HCT116 (cell line): Measurements from ENCODE around the gene TMEM106C. TPM values are rescaled to one million over a fixed set of nuclear protein-coding genes. Genes with fewer than 3 reads are reported as not detected.

Experiments
- ATAC-seq: fragments of 200-7000 bp; cut with Tn5 transposase; 2 replicates; pipeline ENCODE4 v1.9.1; 2020; ENCODE audit warnings: mild to moderate bottlenecking, moderate library complexity
- BruUV-seq: library from RNA; stranded (reverse); fragments of 400-500 nt; replicated peaks from 2 replicates; lab custom pipeline; 2021; lab: Mats Ljungman, UMichigan
- CTCF ChIA-PET: fragments of 300-600 bp; sonication (Branson Sonifier 250); formaldehyde crosslinking; loops from one replicate; lab custom pipeline; 2021; ENCODE audit warnings: antibody characterized with exemption; lab: Charles Lee
- POLR2A ChIA-PET: fragments of 300-600, 350-600 bp; sonication (Branson Sonifier 250); formaldehyde crosslinking; loops from one replicate; lab custom pipeline; 2021; ENCODE audit warnings: antibody characterized with exemption; lab: Charles Lee
- RAD21 ChIA-PET, 2 experiments: fragments of 300-600 bp; sonication (Branson Sonifier 250); formaldehyde crosslinking; loops; one replicate each; lab custom pipeline; 2023; ENCODE audit warnings: low total read pairs in 2 of 2; ENCODE audit not compliant: uncharacterized antibody in 2 of 2, unreplicated experiment in 2 of 2, low non-redundant PET in 1 of 2; lab: Charles Lee
- DNase-seq: peaks from one replicate; pipeline ENCODE4 v3.0.0-alpha.2; 2010; ENCODE audit warnings: low read depth, low spot score
- H2AFZ ChIP-seq: fragments of 200-600 bp; shearing (Covaris generic), sonication (generic); 2 replicates; pipeline ENCODE4 v1.6.1; 2017; ENCODE audit warnings: low read depth, mixed run types, mixed read lengths, antibody characterized with exemption, low read length; ENCODE audit not compliant: poor library complexity, severe bottlenecking
- H3K27ac ChIP-seq: 2 replicates; pipeline ENCODE4 v1.5.1; 2012; ENCODE audit warnings: low read depth, low read length
- H3K27me3 ChIP-seq: fragments of 200-600 bp; sonication (generic); 2 replicates; pipeline ENCODE4 v1.6.1; 2016; ENCODE audit warnings: mixed run types, low read length, mixed read lengths; ENCODE audit not compliant: insufficient read depth
- H3K36me3 ChIP-seq, 2 experiments: fragments of 200-500 bp in 1 of 2; fragments of 200-600 bp in 1 of 2; sonication (Bioruptor generic) in 1 of 2; sonication (generic) in 1 of 2; 2 replicates each; pipeline versions ENCODE4 v1.5.1 to v1.6.1; 2014 to 2016; ENCODE audit warnings: low read length in 2 of 2, inconsistent platforms in 1 of 2, mixed read lengths in 1 of 2, mixed run types in 1 of 2; ENCODE audit not compliant: insufficient read depth in 2 of 2, control insufficient read depth in 1 of 2
- H3K4me1 ChIP-seq, 2 experiments: fragments of 200-600 bp in 1 of 2; sonication (generic) in 1 of 2; 2 replicates each; pipeline versions ENCODE4 v1.5.1 to v1.6.1; 2012 to 2017; ENCODE audit warnings: low read length in 2 of 2, inconsistent platforms in 1 of 2, mild to moderate bottlenecking in 1 of 2, mixed read lengths in 1 of 2, mixed run types in 1 of 2, moderate library complexity in 1 of 2; ENCODE audit not compliant: insufficient read depth in 2 of 2, control insufficient read depth in 1 of 2
- H3K4me2 ChIP-seq: fragments of 200-600 bp; sonication (generic); 2 replicates; pipeline ENCODE4 v1.6.1; 2017; ENCODE audit warnings: mixed run types, low read length, mixed read lengths
- H3K4me3 ChIP-seq, 2 experiments: fragments of 200-600 bp in 1 of 2; sonication (generic) in 1 of 2; replicated peaks in 1 of 2; 2 replicates each; pipeline ENCODE4 v1.5.1; 2011 to 2016; ENCODE audit warnings: low read length in 2 of 2, control low read depth in 1 of 2, low read depth in 1 of 2, mild to moderate bottlenecking in 1 of 2, mixed read lengths in 1 of 2, mixed run types in 1 of 2
- H3K79me2 ChIP-seq: fragments of 200-600 bp; sonication (generic); 2 replicates; pipeline ENCODE4 v1.6.1; 2017; ENCODE audit warnings: mild to moderate bottlenecking, mixed run types, low read length, moderate library complexity, mixed read lengths; ENCODE audit not compliant: insufficient read depth
- H3K9ac ChIP-seq: fragments of 200-600 bp; sonication (generic); 2 replicates; pipeline ENCODE4 v1.6.1; 2016; ENCODE audit warnings: low read length, mixed read lengths
- H3K9me2 ChIP-seq: fragments of 200-600 bp; sonication (generic), shearing (Covaris generic); 2 replicates; pipeline ENCODE4 v1.6.1; 2017; ENCODE audit warnings: mixed run types, mild to moderate bottlenecking, moderate library complexity; ENCODE audit not compliant: insufficient read depth
- H3K9me3 ChIP-seq, 2 experiments: fragments of 200-500 bp in 1 of 2; fragments of 200-600 bp in 1 of 2; sonication (Bioruptor generic) in 1 of 2; sonication (generic) in 1 of 2; 2 replicates each; pipeline ENCODE4 v1.6.1; 2014 to 2017; ENCODE audit warnings: low read length in 2 of 2, mixed read lengths in 2 of 2, inconsistent platforms in 1 of 2, low read depth in 1 of 2, mild to moderate bottlenecking in 1 of 2, mixed run types in 1 of 2, moderate library complexity in 1 of 2; ENCODE audit not compliant: control insufficient read depth in 1 of 2, insufficient read depth in 1 of 2
- H4K20me1 ChIP-seq: fragments of 200-600 bp; sonication (generic), shearing (Covaris generic); 2 replicates; pipeline ENCODE4 v1.6.1; 2017; ENCODE audit warnings: mixed run types, mild to moderate bottlenecking, moderate library complexity; ENCODE audit not compliant: insufficient read depth
- ATF3 ChIP-seq: IDR thresholded peaks from 2 replicates; pipeline ENCODE4 v1.6.1; 2012
- EGR1 ChIP-seq: IDR thresholded peaks from 2 replicates; pipeline ENCODE4 v1.6.1; 2012; ENCODE audit warnings: low read depth
- ELF1 ChIP-seq: IDR thresholded peaks from 2 replicates; pipeline ENCODE4 v1.6.1; 2012; ENCODE audit warnings: low read depth, borderline replicate concordance
- EZH2 ChIP-seq: fragments of 200-600 bp; sonication (generic); IDR thresholded peaks from 2 replicates; pipeline ENCODE4 v1.6.1; 2017; ENCODE audit warnings: antibody characterized with exemption, mixed run types
- EZH2phosphoT487 ChIP-seq: fragments of 200-600 bp; IDR thresholded peaks from 2 replicates; pipeline ENCODE4 v1.6.1; 2018; ENCODE audit warnings: antibody characterized with exemption, borderline replicate concordance
- FOSL1 ChIP-seq: IDR thresholded peaks from 2 replicates; pipeline ENCODE4 v1.6.1; 2012; ENCODE audit warnings: low read depth
- JUND ChIP-seq: IDR thresholded peaks from 2 replicates; pipeline ENCODE4 v1.6.1; 2012
- POLR2A ChIP-seq: IDR thresholded peaks from 2 replicates; pipeline ENCODE4 v1.7.0; 2011; ENCODE audit warnings: borderline replicate concordance; ENCODE audit not compliant: insufficient read depth, insufficient read length; ENCODE audit errors: extremely low read depth
- POLR2AphosphoS5 ChIP-seq: IDR thresholded peaks from 2 replicates; pipeline ENCODE4 v1.6.1; 2011; ENCODE audit warnings: mild to moderate bottlenecking, low read depth, low read length, moderate library complexity
- RAD21 ChIP-seq: IDR thresholded peaks from 2 replicates; pipeline ENCODE4 v1.6.1; 2012; ENCODE audit warnings: low read depth, mild to moderate bottlenecking
- SIN3A ChIP-seq: IDR thresholded peaks from 2 replicates; pipeline ENCODE4 v1.6.1; 2012; ENCODE audit warnings: low read depth
- SP1 ChIP-seq: IDR thresholded peaks from 2 replicates; pipeline ENCODE4 v1.6.1; 2012; ENCODE audit warnings: low read depth
- SRF ChIP-seq: IDR thresholded peaks from 2 replicates; pipeline ENCODE4 v1.6.1; 2012; ENCODE audit warnings: low read depth
- TCF7L2 ChIP-seq: IDR thresholded peaks from 2 replicates; pipeline ENCODE4 v1.7.0; 2011; ENCODE audit warnings: borderline replicate concordance, inconsistent platforms; ENCODE audit not compliant: insufficient read depth, insufficient read length; ENCODE audit errors: extremely low read depth
- YY1 ChIP-seq: IDR thresholded peaks from 2 replicates; pipeline ENCODE4 v1.6.1; 2011; ENCODE audit warnings: low read length, low read depth, moderate library complexity, mild to moderate bottlenecking; ENCODE audit not compliant: insufficient replicate concordance; ENCODE audit errors: extremely low read depth
- ZBTB33 ChIP-seq: IDR thresholded peaks from 2 replicates; pipeline ENCODE4 v1.6.1; 2011; ENCODE audit warnings: mild to moderate bottlenecking, low read length, moderate library complexity; ENCODE audit not compliant: insufficient replicate concordance; ENCODE audit errors: extremely low read depth
- ZFX ChIP-seq: fragments of 450-650 bp; IDR thresholded peaks from 2 replicates; pipeline ENCODE4 v1.6.1; 2017
- ZNF274 ChIP-seq: fragments of 200-500 bp; sonication (Bioruptor generic); IDR thresholded peaks from 2 replicates; pipeline ENCODE4 v1.6.1; 2014; ENCODE audit warnings: mild to moderate bottlenecking, low read depth, low read length, inconsistent platforms
- intact Hi-C: fragments of 100-400 bp; cut with micrococcal nuclease; formaldehyde crosslinking; loops from 2 replicates; pipeline ENCODE4 v1.10.0; 2022
- total RNA-seq: library from RNA; stranded (reverse); gene quantifications from one replicate; pipeline ENCODE4 v1.2.1, GENCODE V29; 2021; ENCODE audit not compliant: unreplicated experiment
- TF ChIP-seq, protein P1 (sequence below), 3 experiments: fragments of 200-600 bp in 1 of 3; sonication (generic) in 1 of 3; IDR thresholded peaks in 2 of 3; conservative IDR thresholded peaks in 1 of 3; 2 replicates each; pipeline ENCODE4 v1.5.1; 2012 to 2017; ENCODE audit warnings: low read depth in 2 of 3, low read length in 2 of 3, antibody characterized with exemption in 1 of 3, borderline replicate concordance in 1 of 3, control low read depth in 1 of 3, mild to moderate bottlenecking in 1 of 3, mixed read lengths in 1 of 3, mixed run types in 1 of 3, moderate library complexity in 1 of 3; ENCODE audit not compliant: insufficient read depth in 1 of 3

The TMEM106C gene
- total RNA-seq, 1 experiment from 2014 or later: 94.7 TPM

DNA sequence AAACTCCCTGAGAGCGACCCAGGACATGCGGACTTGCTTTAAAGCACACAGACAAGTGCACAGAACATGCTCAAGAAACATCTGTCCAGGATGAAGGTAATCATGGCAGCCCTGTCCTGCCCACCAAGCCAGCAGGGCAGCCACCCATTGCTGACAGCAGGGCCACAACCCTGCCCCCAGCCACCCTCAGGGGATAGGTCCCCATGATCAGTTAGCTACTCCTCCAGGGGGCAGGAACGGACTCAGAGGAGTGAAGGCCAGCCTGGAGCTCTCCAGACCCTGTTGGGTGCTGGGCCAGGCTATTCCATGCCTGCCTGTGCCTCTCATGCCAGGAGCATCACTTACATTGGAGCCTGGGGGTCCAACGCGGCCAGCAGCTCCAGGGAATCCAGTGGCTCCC lies 15.8 kb downstream of the TMEM106C start (continued):
- TF ChIP-seq, protein P1, sequence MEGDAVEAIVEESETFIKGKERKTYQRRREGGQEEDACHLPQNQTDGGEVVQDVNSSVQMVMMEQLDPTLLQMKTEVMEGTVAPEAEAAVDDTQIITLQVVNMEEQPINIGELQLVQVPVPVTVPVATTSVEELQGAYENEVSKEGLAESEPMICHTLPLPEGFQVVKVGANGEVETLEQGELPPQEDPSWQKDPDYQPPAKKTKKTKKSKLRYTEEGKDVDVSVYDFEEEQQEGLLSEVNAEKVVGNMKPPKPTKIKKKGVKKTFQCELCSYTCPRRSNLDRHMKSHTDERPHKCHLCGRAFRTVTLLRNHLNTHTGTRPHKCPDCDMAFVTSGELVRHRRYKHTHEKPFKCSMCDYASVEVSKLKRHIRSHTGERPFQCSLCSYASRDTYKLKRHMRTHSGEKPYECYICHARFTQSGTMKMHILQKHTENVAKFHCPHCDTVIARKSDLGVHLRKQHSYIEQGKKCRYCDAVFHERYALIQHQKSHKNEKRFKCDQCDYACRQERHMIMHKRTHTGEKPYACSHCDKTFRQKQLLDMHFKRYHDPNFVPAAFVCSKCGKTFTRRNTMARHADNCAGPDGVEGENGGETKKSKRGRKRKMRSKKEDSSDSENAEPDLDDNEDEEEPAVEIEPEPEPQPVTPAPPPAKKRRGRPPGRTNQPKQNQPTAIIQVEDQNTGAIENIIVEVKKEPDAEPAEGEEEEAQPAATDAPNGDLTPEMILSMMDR (IDR thresholded peaks at IDR 0.05 in 2 of 3, conservative IDR thresholded peaks at IDR 0.05 in 1 of 3; ENCODE audit: borderline replicate concordance in 1 of 3, insufficient read depth in 1 of 3, low read depth in 2 of 3, low read length in 2 of 3): no peak
- no peak for TF ChIP-seq JUND
- TF ChIP-seq FOSL1: no peak
- no peak for TF ChIP-seq ELF1
- TF ChIP-seq ATF3: no peak
- no peak for TF ChIP-seq ZFX
- TF ChIP-seq POLR2AphosphoS5: no peak
- TF ChIP-seq, all 23 proteins: peak for 0

- no peak for DNase-seq
- H3K79me2 ChIP-seq: no peaks in the 10 kb centered on the region
- no peaks in the 10 kb centered on the region for H3K27me3 ChIP-seq
- no peak overlapping the region for H3K4me3 ChIP-seq
- H3K27ac ChIP-seq: no peak overlapping the region
- H3K4me2 ChIP-seq: no peak overlapping the region
- RAD21 ChIA-PET: no interaction called here
- no peaks in the 10 kb centered on the region for H3K4me1 ChIP-seq
- TF ChIP-seq SP1 (no peak), SRF (no peak), EZH2 (no peak), ZBTB33 (no peak), ZNF274 (no peak), YY1 (no peak), SIN3A (no peak), EZH2phosphoT487 (no peak), EGR1 (no peak), RAD21 (no peak), ATF3 (no peak), POLR2A (no peak), TCF7L2 (no peak)
- TF ChIP-seq, protein P1 (IDR thresholded peaks at IDR 0.05 in 2 of 3, conservative IDR thresholded peaks at IDR 0.05 in 1 of 3; ENCODE audit: borderline replicate concordance in 1 of 3, insufficient read depth in 1 of 3, low read depth in 2 of 3, low read length in 2 of 3): no peak
- POLR2A ChIA-PET: no interaction called here
- no peaks in the 10 kb centered on the region for H3K9me3 ChIP-seq
- H3K9ac ChIP-seq: no peak overlapping the region
- no peaks in the 10 kb centered on the region for H3K36me3 ChIP-seq
- CTCF ChIA-PET: no interaction called here
- no peak overlapping the region for H2AFZ ChIP-seq
- no TSS peak for BruUV-seq
- no peak for ATAC-seq
- H3K9me2 ChIP-seq: no peaks in the 10 kb centered on the region
- intact Hi-C loops: no loop called here
- H4K20me1 ChIP-seq: no peaks in the 10 kb centered on the region
Observed at GRCh38 chr12:47979686-47980085, 16.3 kb downstream of the TMEM106C start.
